ENCODE measurements around the gene DDX25. TPM values are rescaled to one million over a fixed set of nuclear protein-coding genes. Genes with fewer than 3 reads are reported as not detected.

Gene DDX25
- polyA plus RNA-seq, 3 donors from 2014 or later, result not detected

- no peaks in the 10 kb centered on the region for H3K4me1 Mint-ChIP-seq
- no peak overlapping the region for H3K27ac Mint-ChIP-seq
- H3K9me3 Mint-ChIP-seq, result no peaks in the 10 kb centered on the region
- H3K4me3 Mint-ChIP-seq, result no peak overlapping the region
- DNase-seq, result no peak
- peaks cover 0 to 3% (median 2%) of the 10 kb centered on the region in 3 donors for H3K27me3 Mint-ChIP-seq (ENCODE audit: low read depth in 3 of 3)
- no peaks in the 10 kb centered on the region for H3K36me3 Mint-ChIP-seq
Observed at GRCh38 chr11:125933030-125933813, 28.9 kb downstream of the DDX25 start.

- Mint-ChIP-seq H3K27ac (no peak overlapping the region), H3K9me3 (no peaks in the 10 kb centered on the region), H3K27me3 (ENCODE audit: low read depth in 3 of 3) (peaks cover 0 to 3% (median 2%) of the 10 kb centered on the region in 3 donors), H3K4me1 (no peaks in the 10 kb centered on the region), H3K36me3 (no peaks in the 10 kb centered on the region), H3K4me3 (no peak overlapping the region)
- no peak for DNase-seq
Observed at GRCh38 chr11:125934473-125934872, 30.2 kb downstream of the DDX25 start.

- Mint-ChIP-seq H3K9me3 (no peaks in the 10 kb centered on the region), H3K27me3 (ENCODE audit: low read depth in 3 of 3) (peaks cover 0 to 2% (median 2%) of the 10 kb centered on the region in 3 donors), H3K36me3 (no peaks in the 10 kb centered on the region), H3K27ac (no peak overlapping the region), H3K4me1 (no peaks in the 10 kb centered on the region), H3K4me3 (no peak overlapping the region)
- no peak for DNase-seq
Observed at GRCh38 chr11:125935056-125935455, 30.7 kb downstream of the DDX25 start.

- H3K27me3 Mint-ChIP-seq (ENCODE audit: low read depth in 3 of 3), result peaks cover 0 to 2% (median 2%) of the 10 kb centered on the region in 3 donors
- no peak overlapping the region for H3K27ac Mint-ChIP-seq
- H3K36me3 Mint-ChIP-seq, result no peaks in the 10 kb centered on the region
- no peaks in the 10 kb centered on the region for H3K9me3 Mint-ChIP-seq
- H3K4me1 Mint-ChIP-seq, result no peaks in the 10 kb centered on the region
- no peak overlapping the region for H3K4me3 Mint-ChIP-seq
- DNase-seq, result no peak
Observed at GRCh38 chr11:125935618-125936199, 31.4 kb downstream of the DDX25 start.

GRCh38 chr11:125938418-125938817 lies 34.1 kb downstream of the DDX25 start:
- DNase-seq, result no peak
- Mint-ChIP-seq H3K4me1 (no peaks in the 10 kb centered on the region), H3K36me3 (no peaks in the 10 kb centered on the region)

GRCh38 chr11:125939081-125939521 lies 34.8 kb downstream of the DDX25 start:
- no peaks in the 10 kb centered on the region for H3K9me3 Mint-ChIP-seq
- H3K36me3 Mint-ChIP-seq, result no peaks in the 10 kb centered on the region
- peaks cover 0 to 2% (median 2%) of the 10 kb centered on the region in 3 donors for H3K27me3 Mint-ChIP-seq (ENCODE audit: low read depth in 3 of 3)
- no peak overlapping the region for H3K27ac Mint-ChIP-seq
- no peak for DNase-seq
- H3K4me3 Mint-ChIP-seq, result no peak overlapping the region
- no peaks in the 10 kb centered on the region for H3K4me1 Mint-ChIP-seq

More at GRCh38 chr11:125938418-125938817, 34.1 kb downstream of the DDX25 start:
- Mint-ChIP-seq H3K27ac (no peak overlapping the region), H3K27me3 (ENCODE audit: low read depth in 3 of 3) (peaks cover 0 to 2% (median 0%) of the 10 kb centered on the region in 3 donors), H3K9me3 (no peaks in the 10 kb centered on the region), H3K4me3 (no peak overlapping the region)

GRCh38 chr11:125940145-125940544 lies 35.8 kb downstream of the DDX25 start:
- DNase-seq, result no peak
- H3K36me3 Mint-ChIP-seq, result no peaks in the 10 kb centered on the region
- no peak overlapping the region for H3K27ac Mint-ChIP-seq
- peaks cover 0 to 10% (median 4%) of the 10 kb centered on the region in 3 donors for H3K27me3 Mint-ChIP-seq (ENCODE audit: low read depth in 3 of 3)
- no peak overlapping the region for H3K4me3 Mint-ChIP-seq
- no peaks in the 10 kb centered on the region for H3K9me3 Mint-ChIP-seq
- H3K4me1 Mint-ChIP-seq, result no peaks in the 10 kb centered on the region

- H3K9me3 Mint-ChIP-seq, result no peaks in the 10 kb centered on the region
- no peak overlapping the region for H3K4me3 Mint-ChIP-seq
- no peaks in the 10 kb centered on the region for H3K36me3 Mint-ChIP-seq
- peaks cover 1 to 10% (median 2%) of the 10 kb centered on the region in 3 donors for H3K27me3 Mint-ChIP-seq (ENCODE audit: low read depth in 3 of 3)
- H3K4me1 Mint-ChIP-seq, result no peaks in the 10 kb centered on the region
- DNase-seq, result no peak
- H3K27ac Mint-ChIP-seq, result no peak overlapping the region
Observed at GRCh38 chr11:125941267-125941618, 36.9 kb downstream of the DDX25 start.

- Mint-ChIP-seq H3K4me1 (no peaks in the 10 kb centered on the region), H3K36me3 (no peaks in the 10 kb centered on the region), H3K4me3 (no peak overlapping the region), H3K27me3 (ENCODE audit: low read depth in 3 of 3) (peaks cover 1 to 10% (median 2%) of the 10 kb centered on the region in 3 donors), H3K27ac (no peak overlapping the region), H3K9me3 (no peaks in the 10 kb centered on the region)
- no peak for DNase-seq
Observed at GRCh38 chr11:125941619-125942611, 37.6 kb downstream of the DDX25 start.

- Mint-ChIP-seq H3K36me3 (no peaks in the 10 kb centered on the region), H3K27me3 (ENCODE audit: low read depth in 3 of 3) (peaks cover 1 to 12% (median 2%) of the 10 kb centered on the region in 3 donors), H3K4me3 (no peak overlapping the region), H3K4me1 (no peaks in the 10 kb centered on the region), H3K27ac (no peak overlapping the region), H3K9me3 (no peaks in the 10 kb centered on the region)
- no peak for DNase-seq
Observed at GRCh38 chr11:125942771-125943428, 38.6 kb downstream of the DDX25 start.

GRCh38 chr11:125943661-125944349 lies 39.5 kb downstream of the DDX25 start:
- Mint-ChIP-seq H3K4me1 (no peaks in the 10 kb centered on the region), H3K27me3 (ENCODE audit: low read depth in 3 of 3) (peaks cover 1 to 12% (median 2%) of the 10 kb centered on the region in 3 donors), H3K9me3 (no peaks in the 10 kb centered on the region), H3K27ac (no peak overlapping the region), H3K4me3 (no peak overlapping the region), H3K36me3 (no peaks in the 10 kb centered on the region)
- no peak for DNase-seq

- Mint-ChIP-seq H3K27ac (no peak overlapping the region), H3K4me1 (no peaks in the 10 kb centered on the region), H3K36me3 (no peaks in the 10 kb centered on the region), H3K4me3 (no peak overlapping the region), H3K9me3 (no peaks in the 10 kb centered on the region), H3K27me3 (ENCODE audit: low read depth in 3 of 3) (peaks cover 1 to 12% (median 2%) of the 10 kb centered on the region in 3 donors)
- DNase-seq, result no peak
Observed at GRCh38 chr11:125944350-125945010, 40.2 kb downstream of the DDX25 start.

Measured in immature natural killer cell (primary cell).